ENCODE data around the gene CTNNA1. TPM values are rescaled to one million over a fixed set of nuclear protein-coding genes. Genes with fewer than 3 reads are reported as not detected.

Gene CTNNA1
- total and polyA plus RNA-seq, 2 experiments from 2014 or later = 171 to 260 TPM

- Histone ChIP-seq H3K9me3 (ENCODE audit: low read depth) (no peaks in the 10 kb centered on the region), H3K27me3 (no peaks in the 10 kb centered on the region), H3K36me3 (no peaks in the 10 kb centered on the region), H3K27ac (no peak overlapping the region), H3K4me3 (no peak overlapping the region), H3K4me1 (ENCODE audit: low read depth) (peaks cover 28% of the 10 kb centered on the region)
- no peak for DNase-seq (ENCODE audit: low read depth in 1 of 2, low spot score in 1 of 2)
- no peak for TF ChIP-seq CTCF (IDR thresholded peaks at IDR 0.05; ENCODE audit: low read depth, low read length)
Observed at GRCh38 chr5:138962614-138963370, 209.6 kb downstream of the CTNNA1 start.

GRCh38 chr5:138963763-138964371, 210.6 kb downstream of the CTNNA1 start:
- H3K9me3 ChIP-seq (ENCODE audit: low read depth) = no peaks in the 10 kb centered on the region
- no peak for TF ChIP-seq CTCF (IDR thresholded peaks at IDR 0.05; ENCODE audit: low read depth, low read length)
- peaks cover 39% of the 10 kb centered on the region for H3K4me1 ChIP-seq (ENCODE audit: low read depth)
- H3K27ac ChIP-seq = peak overlapping the region; percentile 67
- H3K36me3 ChIP-seq = no peaks in the 10 kb centered on the region
- no peak for DNase-seq (ENCODE audit: low read depth in 1 of 2, low spot score in 1 of 2)
- no peaks in the 10 kb centered on the region for H3K27me3 ChIP-seq
- H3K4me3 ChIP-seq = no peak overlapping the region

GRCh38 chr5:138964647-138965201, 211.5 kb downstream of the CTNNA1 start:
- H3K27me3 ChIP-seq = no peaks in the 10 kb centered on the region
- TF ChIP-seq CTCF (IDR thresholded peaks at IDR 0.05; ENCODE audit: low read depth, low read length) = no peak
- H3K27ac ChIP-seq = peak overlapping the region; percentile 67
- H3K4me3 ChIP-seq = no peak overlapping the region
- no peaks in the 10 kb centered on the region for H3K36me3 ChIP-seq
- H3K9me3 ChIP-seq (ENCODE audit: low read depth) = no peaks in the 10 kb centered on the region
- H3K4me1 ChIP-seq (ENCODE audit: low read depth) = peaks cover 42% of the 10 kb centered on the region
- DNase-seq (ENCODE audit: low read depth in 1 of 2, low spot score in 1 of 2) = no peak

- peaks cover 42% of the 10 kb centered on the region for H3K4me1 ChIP-seq (ENCODE audit: low read depth)
- TF ChIP-seq CTCF (IDR thresholded peaks at IDR 0.05; ENCODE audit: low read depth, low read length) = no peak
- no peak overlapping the region for H3K27ac ChIP-seq
Observed at GRCh38 chr5:138965626-138966025, 212.4 kb downstream of the CTNNA1 start.

GRCh38 chr5:138966236-138966985, 213.2 kb downstream of the CTNNA1 start:
- TF ChIP-seq CTCF (IDR thresholded peaks at IDR 0.05; ENCODE audit: low read depth, low read length) = no peak
- no peak overlapping the region for H3K27ac ChIP-seq
- H3K4me1 ChIP-seq (ENCODE audit: low read depth) = peaks cover 44% of the 10 kb centered on the region
- DNase-seq (ENCODE audit: low read depth in 1 of 2, low spot score in 1 of 2) = no peak
- H3K36me3 ChIP-seq = no peaks in the 10 kb centered on the region
- no peak overlapping the region for H3K4me3 ChIP-seq
- no peaks in the 10 kb centered on the region for H3K9me3 ChIP-seq (ENCODE audit: low read depth)
- no peaks in the 10 kb centered on the region for H3K27me3 ChIP-seq

More at GRCh38 chr5:138965626-138966025, 212.4 kb downstream of the CTNNA1 start:
- H3K9me3 ChIP-seq (ENCODE audit: low read depth) = no peaks in the 10 kb centered on the region
- H3K27me3 ChIP-seq = no peaks in the 10 kb centered on the region
- H3K36me3 ChIP-seq = no peaks in the 10 kb centered on the region
- H3K4me3 ChIP-seq = no peak overlapping the region
- no peak for DNase-seq (ENCODE audit: low read depth in 1 of 2, low spot score in 1 of 2)

All from cardiac muscle cell (in vitro differentiated cells and primary cell).